WTC11 (cell line): ENCODE measurements around the gene MOGAT2.

Source experiments
- CTCF ChIP-seq: fragments of 200-600 bp; IDR thresholded peaks from 2 replicates; pipeline ENCODE4 v1.8.0; 2022; ENCODE audit warnings: antibody characterized with exemption
- IRF1 ChIP-seq: sonication (generic); formaldehyde crosslinking; IDR thresholded peaks from 2 replicates; pipeline ENCODE4 v1.8.0; 2023; ENCODE audit warnings: missing genetic modification reagents
- RELA ChIP-seq: sonication (generic); formaldehyde crosslinking; IDR thresholded peaks from 2 replicates; pipeline ENCODE4 v1.8.1; 2022; ENCODE audit warnings: missing genetic modification reagents, mild to moderate bottlenecking, borderline replicate concordance
- ZNF532 ChIP-seq: fragments of 250-450 bp; sonication (Bioruptor Pico); IDR thresholded peaks from 2 replicates; pipeline ENCODE4 v1.9.0; 2021; ENCODE audit warnings: mild to moderate bottlenecking, borderline replicate concordance

- no peak for TF ChIP-seq ZNF532 (CRISPR knock-in tag)
- TF ChIP-seq RELA (CRISPR knock-in tag), result no peak
- no peak for TF ChIP-seq CTCF
- no peak for TF ChIP-seq IRF1 (CRISPR knock-in tag)
These were observed 15.9 kb downstream of the MOGAT2 start for GRCh38 chr11:75733431-75734107.
